Stimulated activated effector memory CD8-positive, alpha-beta T cell treated with anti-CD3 and anti-CD28 coated beads, Interleukin-12 subunit alpha, Interleukin-12 subunit beta, amount 100 ng/mL, for 72 hours (primary cell): ENCODE results near the gene DNAJB12.
A peak's percentile ranks its signal among the peaks of the same experiment; 100 is the strongest.
"Not testable (repeated sequence)": the region's sequence is repeated elsewhere in the genome, so short reads cannot be mapped to it uniquely, and the experiment has no call there.

Experiments
- ATAC-seq: fragments of 150-1000 bp; cut with Tn5 transposase; 2 replicates; pipeline ENCODE4 v1.10.0; 2021
- DNase-seq, 2 donors: peaks; one replicate each; pipeline ENCODE4 v3.0.0; 2021 to 2022; ENCODE audit warnings: low spot score in 2 of 2
- H3K27ac Mint-ChIP-seq: one replicate; pipeline ENCODE4 v1.8.0; 2022; ENCODE audit warnings: mild to moderate bottlenecking, mixed read lengths
- H3K36me3 Mint-ChIP-seq: one replicate; pipeline ENCODE4 v1.8.0; 2022; ENCODE audit warnings: mild to moderate bottlenecking, mixed read lengths
- H3K4me1 Mint-ChIP-seq: one replicate; pipeline ENCODE4 v1.8.0; 2022; ENCODE audit warnings: mixed read lengths
- H3K4me3 Mint-ChIP-seq: one replicate; pipeline ENCODE4 v1.8.0; 2022; ENCODE audit warnings: mild to moderate bottlenecking, mixed read lengths
- H3K9me3 Mint-ChIP-seq: one replicate; pipeline ENCODE4 v1.8.0; 2022; ENCODE audit warnings: mixed read lengths

DNAJB12 gene

DNA sequence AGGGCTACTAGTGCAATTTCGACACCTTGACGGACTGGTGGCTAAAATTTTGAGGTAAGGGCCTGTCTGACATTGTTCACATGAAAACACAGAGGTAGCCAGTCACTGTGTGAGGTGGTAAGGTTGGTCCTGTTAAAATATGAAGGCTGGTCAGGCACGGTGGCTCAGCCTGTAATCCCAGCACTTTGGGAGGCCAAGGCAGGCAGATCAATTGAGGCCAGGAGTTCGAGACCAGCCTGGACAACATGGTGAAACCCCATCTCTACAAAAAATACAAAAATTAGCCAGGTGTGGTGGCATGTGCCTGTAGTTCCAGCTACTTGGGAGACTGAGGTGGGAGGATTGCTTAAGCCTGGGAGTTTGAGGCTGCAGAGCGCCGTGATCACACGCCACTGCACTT, 47.0 kb downstream of the DNAJB12 start:
- H3K4me1 Mint-ChIP-seq: peaks cover 61% of the 10 kb centered on the region

DNA sequence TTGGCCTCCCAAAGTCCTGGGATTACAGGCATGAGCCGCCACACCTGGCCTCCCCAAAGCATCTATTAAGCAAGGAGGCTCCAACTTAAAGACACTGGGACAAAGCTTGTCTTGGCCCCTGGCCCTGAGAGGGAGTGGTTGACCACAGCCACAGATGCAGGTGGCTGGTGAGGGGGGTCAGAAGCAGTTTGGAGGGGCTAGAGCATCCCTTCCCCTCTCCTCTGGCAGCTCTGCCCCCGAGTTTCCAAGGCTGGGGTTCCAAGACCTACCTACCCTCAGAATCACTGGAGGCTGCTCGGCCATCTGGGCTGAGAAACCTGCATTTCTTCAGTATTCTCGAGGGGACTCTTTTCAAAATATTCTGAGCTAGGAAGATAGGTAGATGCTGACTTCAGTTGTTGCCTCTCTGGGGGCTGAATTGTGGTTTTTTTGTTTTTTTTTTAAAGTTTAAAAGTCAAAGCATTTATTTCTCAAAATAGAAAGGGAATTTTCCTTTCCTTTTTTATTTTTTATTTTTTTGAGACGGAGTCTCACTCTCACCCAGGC, 48.4 kb downstream of the DNAJB12 start:
- no peaks in the 10 kb centered on the region for H3K9me3 Mint-ChIP-seq
- no peak for ATAC-seq
- peaks cover 16% of the 10 kb centered on the region for H3K36me3 Mint-ChIP-seq
- peak overlapping the region; percentile 38 for H3K4me3 Mint-ChIP-seq
- peaks cover 57% of the 10 kb centered on the region for H3K4me1 Mint-ChIP-seq
- H3K27ac Mint-ChIP-seq: peak overlapping the region; percentile 90
- DNase-seq: no peak

More for the DNA sequence above, 47.0 kb downstream of the DNAJB12 start:
- Mint-ChIP-seq H3K36me3 (peaks cover 12% of the 10 kb centered on the region), H3K27ac (peak overlapping the region; percentile 90)
- not testable (repeated sequence) for ATAC-seq, H3K9me3 Mint-ChIP-seq, H3K4me3 Mint-ChIP-seq, DNase-seq

DNA sequence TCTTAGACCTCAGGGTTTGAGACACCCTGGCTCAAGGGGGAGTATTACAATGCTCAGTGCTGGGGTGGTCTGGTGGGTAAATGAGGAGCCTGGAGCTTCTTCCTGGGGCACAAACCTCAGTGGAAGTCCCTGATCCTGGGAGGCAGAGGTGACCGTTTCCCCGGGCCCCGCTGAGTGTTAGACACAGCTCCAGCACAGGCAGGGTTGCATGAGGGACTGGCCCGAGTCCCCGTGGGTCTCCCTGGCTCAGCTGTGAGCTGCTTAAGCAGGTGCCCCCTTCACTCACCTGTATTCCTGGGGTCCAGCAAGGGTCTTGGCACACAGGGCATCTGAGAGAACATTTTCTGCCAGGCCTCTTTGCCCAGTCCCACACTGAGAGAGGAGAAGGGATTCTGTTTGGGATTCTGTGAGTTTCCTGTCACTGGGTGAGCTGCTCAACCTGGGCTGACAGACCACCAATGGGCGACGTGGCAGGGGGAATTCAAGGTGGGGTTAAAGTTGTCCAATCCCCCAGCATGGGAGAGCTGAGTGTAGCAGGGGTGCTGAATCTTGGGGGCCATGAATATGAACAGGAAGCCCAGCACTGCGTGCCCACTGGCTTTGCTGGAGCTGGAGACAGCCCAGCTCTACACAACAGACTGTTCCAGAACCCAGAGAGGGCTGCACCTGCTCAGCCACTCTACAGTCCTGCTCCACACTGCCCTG, 51.1 kb downstream of the DNAJB12 start:
- DNase-seq: no peak
- Mint-ChIP-seq H3K9me3 (no peaks in the 10 kb centered on the region), H3K4me3 (peak overlapping the region; percentile 1), H3K27ac (peak overlapping the region; percentile 63), H3K36me3 (peaks cover 9% of the 10 kb centered on the region), H3K4me1 (peaks cover 44% of the 10 kb centered on the region)
- ATAC-seq: no peak

DNA sequence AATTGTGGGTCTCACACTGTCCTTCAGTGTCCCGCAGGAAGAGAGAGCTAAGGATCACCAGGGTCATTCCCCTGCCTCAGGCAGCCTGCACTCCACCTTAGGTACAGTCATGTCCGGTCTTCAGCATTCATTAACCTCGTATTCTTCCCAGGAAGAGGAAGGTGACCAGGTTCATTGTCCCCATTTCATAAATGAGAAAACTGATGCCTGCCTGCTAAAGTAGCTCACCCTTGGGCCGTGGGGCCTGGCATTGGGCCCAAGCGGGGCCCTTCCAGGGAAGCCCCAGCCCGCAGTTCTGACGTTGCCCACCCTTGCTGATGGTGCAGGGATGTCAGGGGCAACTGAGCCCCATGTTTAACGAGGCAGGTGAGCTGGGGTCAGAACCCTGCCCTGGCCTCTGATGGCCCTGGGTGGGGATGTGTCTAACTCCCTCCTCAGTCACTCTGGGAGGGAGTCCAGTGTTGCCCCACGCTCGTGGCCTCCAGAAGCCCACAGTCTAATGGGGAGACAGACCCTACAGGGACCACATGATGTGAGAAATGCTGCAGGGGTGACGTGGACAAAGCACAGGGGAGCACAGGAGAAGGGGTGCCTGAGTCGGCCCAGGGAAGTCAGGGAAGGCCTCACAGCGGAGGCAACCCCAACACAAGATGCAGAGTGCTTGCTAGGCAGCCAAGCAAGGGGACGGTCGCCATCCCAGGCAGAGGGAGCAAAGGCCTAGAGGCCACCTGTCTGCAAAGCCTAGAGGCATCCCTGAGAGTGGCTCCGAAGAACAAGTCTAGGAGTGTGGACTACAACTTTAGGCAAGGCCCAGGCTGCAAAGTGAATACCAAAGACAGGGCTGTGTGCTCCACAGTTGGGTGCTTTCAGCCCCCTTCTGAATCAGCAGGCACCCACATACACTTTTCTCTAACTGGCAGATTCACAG, 55.9 kb downstream of the DNAJB12 start:
- peaks cover 39% of the 10 kb centered on the region for H3K36me3 Mint-ChIP-seq
- no peak for ATAC-seq
- H3K4me3 Mint-ChIP-seq: peak overlapping the region; percentile 81
- H3K9me3 Mint-ChIP-seq: no peaks in the 10 kb centered on the region
- H3K4me1 Mint-ChIP-seq: peaks cover 58% of the 10 kb centered on the region
- H3K27ac Mint-ChIP-seq: peak overlapping the region; percentile 99
- DNase-seq: no peak

DNA sequence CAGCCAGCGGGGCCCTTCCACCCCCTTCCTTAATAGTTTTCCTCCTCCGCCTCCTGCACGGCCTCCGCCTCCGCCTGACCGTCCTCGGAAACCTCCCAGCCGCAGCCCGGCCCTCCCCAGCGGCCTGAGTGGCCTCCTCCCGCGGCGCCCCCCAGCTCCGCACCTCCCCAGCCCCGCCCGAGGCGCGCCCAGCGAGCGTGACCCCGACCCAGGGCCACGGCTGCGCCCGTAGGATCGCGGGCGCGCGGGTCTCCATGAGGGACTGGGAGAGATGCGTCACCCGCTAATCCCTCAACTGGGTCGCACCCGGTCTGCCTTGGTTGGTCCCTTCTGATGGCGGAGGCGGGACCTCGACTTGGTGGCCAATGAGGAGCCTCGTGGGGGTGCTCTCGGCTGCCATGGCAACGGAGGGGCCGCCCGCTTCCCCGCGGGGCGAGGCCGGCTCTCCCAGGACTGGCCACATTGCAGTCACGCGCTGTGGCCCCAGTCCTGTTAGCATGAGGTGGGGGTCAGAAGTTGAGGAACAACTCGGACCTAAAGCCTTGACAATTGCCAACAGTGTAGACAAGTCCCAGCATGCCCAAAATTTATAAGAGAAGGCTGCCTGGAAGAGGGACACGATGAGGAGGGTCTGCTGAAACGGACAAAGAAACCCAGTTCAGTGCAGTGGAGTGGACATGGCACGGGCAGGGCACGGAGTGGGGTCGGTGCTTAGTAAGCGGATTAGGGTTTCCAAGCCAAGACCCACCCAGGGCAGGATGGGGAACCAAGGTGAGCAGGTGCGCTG, 56.7 kb downstream of the DNAJB12 start:
- DNase-seq (peak; percentile 87 to 96), ATAC-seq (peak; percentile 83)
- Mint-ChIP-seq H3K4me3 (peak overlapping the region; percentile 81), H3K9me3 (no peaks in the 10 kb centered on the region), H3K4me1 (peaks cover 60% of the 10 kb centered on the region), H3K27ac (peak overlapping the region; percentile 99), H3K36me3 (peaks cover 39% of the 10 kb centered on the region)

DNA sequence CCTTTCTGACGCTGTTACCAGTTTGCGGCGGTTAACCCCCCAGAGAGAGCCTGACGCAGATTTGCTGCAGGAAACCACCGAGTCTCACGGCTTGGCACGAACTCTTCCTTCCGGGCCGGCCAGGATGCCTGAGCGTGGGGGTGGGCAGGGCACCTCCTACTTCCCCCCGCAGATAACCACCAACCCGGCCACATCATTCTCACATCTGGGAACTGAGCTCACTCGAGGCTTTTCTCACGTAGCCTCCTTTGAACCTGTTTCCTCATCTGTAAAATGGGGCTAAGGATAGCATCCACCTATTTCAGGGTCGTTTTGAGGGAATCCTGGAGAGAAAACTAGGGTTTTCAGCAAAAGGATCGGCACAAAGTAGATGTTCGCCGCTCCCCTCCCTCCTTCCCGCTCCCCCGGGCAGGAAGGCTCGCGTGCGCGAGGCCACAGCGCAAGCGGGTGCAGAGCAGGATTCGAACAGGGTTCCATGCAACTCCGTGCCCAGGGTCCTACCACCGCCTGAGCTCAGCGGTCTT, 57.4 kb downstream of the DNAJB12 start:
- no peaks in the 10 kb centered on the region for H3K9me3 Mint-ChIP-seq
- H3K4me1 Mint-ChIP-seq: peaks cover 66% of the 10 kb centered on the region
- peaks cover 40% of the 10 kb centered on the region for H3K36me3 Mint-ChIP-seq
- H3K27ac Mint-ChIP-seq: peak overlapping the region; percentile 99
- peak overlapping the region; percentile 81 for H3K4me3 Mint-ChIP-seq
- ATAC-seq (peak; percentile 75), DNase-seq (peak; percentile 90 to 98)

DNA sequence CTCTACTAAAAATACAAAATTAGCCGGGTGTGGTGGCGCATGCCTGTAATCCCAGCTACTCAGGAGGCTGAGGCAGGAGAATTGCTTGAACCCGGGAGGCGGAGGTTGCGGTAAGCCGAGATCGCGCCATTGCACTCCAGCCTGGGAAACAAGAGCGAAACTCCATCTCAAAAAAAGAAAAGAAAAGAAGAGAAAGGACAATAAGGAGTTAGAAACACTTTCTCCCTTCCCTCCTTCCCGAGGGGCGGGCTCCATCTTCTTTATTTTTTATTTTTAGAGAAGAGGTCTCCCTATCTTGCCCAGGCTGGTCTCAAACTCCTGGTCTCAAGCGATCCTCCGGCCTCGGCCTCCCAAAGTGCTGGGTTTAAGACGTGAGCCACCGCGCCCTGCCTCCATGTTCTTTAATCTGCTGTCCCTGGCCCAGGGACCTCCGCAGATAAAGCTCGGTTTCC, 57.9 kb downstream of the DNAJB12 start:
- peak overlapping the region; percentile 99 for H3K27ac Mint-ChIP-seq
- H3K36me3 Mint-ChIP-seq: peaks cover 45% of the 10 kb centered on the region
- H3K4me1 Mint-ChIP-seq: peaks cover 71% of the 10 kb centered on the region
- H3K9me3 Mint-ChIP-seq, ATAC-seq, DNase-seq: not testable (repeated sequence)
- peak overlapping the region; percentile 81 for H3K4me3 Mint-ChIP-seq

DNA sequence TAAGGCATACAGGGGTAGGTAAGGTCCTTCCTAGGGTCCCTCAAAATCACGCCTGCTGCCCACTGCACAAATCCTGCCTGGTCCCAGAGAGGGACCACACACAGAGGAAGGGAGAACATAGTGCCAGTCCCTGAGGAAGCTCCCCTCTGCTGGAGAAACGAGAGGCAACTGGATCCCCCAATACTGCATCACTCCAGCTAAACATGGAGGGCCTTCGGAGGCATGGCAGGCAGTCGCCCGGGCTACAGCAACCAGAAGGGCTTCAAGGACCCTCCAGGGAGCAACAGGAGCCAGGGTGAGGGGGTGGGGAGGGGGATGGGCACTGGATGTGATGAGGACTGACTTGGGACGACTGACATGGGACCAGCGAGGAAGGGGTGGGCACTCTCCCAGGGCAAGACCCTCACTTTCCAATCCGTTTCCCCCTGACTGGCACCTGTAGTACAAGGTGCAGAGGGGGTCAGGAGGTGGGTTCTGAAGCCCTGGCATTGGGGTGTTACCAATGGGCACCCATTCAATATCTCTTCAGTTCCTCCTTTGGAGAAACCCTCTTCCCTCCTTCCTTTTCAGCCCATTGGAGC, 59.3 kb downstream of the DNAJB12 start:
- no peak for DNase-seq
- Mint-ChIP-seq H3K9me3 (no peaks in the 10 kb centered on the region), H3K4me1 (peaks cover 79% of the 10 kb centered on the region), H3K4me3 (peak overlapping the region; percentile 81), H3K36me3 (peaks cover 41% of the 10 kb centered on the region), H3K27ac (peak overlapping the region; percentile 99)
- ATAC-seq: no peak

DNA sequence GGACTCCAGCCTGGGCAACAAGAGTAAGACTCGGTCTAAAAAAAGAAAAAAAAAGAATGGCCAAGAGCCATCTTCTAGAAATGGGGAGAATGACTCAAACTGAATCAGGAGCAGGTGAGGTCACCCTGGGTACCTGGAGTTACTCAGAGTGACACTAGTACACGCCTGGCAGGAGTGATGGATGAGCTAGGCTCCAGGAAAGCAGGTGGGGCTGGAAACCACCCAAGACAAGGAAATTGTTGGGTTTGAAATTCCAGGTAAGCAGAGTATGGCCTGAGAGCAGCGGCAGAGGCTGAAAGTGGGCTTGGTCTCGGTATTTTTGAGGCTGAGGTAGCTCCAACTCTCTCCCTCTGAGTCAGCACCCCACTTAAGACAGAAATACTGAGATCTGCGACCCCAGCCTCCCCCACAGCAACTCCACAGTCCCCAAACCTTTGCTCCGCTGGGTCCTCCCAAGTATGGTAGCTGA, 62.5 kb downstream of the DNAJB12 start:
- H3K9me3 Mint-ChIP-seq: no peaks in the 10 kb centered on the region
- ATAC-seq: peak; percentile 70
- peak overlapping the region; percentile 81 for H3K4me3 Mint-ChIP-seq
- peaks cover 28% of the 10 kb centered on the region for H3K36me3 Mint-ChIP-seq
- H3K4me1 Mint-ChIP-seq: peaks cover 67% of the 10 kb centered on the region
- peak overlapping the region; percentile 99 for H3K27ac Mint-ChIP-seq
- DNase-seq: peak in 1 of 2 donors; percentile 80

DNA sequence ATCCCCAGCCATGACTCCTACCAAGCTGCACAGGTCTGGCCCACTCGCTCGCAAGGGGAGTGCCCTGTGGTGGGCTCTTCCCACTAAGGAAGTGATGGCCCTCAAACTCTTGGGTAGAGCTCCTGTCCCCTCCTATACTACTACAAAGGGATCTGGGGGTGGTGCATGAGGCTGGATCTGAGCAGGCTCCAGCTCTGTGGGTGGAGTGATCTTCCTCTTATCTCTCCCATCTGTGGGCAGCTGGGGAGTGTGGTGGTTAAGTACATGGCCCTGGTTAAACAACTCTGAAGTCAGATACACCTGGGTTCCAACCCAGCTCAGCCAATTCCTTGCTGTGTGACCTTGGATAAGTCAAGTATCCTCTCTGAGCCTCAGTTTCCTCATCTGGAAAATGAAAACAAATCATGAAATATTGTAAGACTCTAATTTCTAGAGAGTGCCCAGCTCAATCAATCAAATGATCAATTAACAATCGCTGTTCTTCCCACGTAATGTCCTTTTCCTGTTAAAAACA, 63.6 kb downstream of the DNAJB12 start:
- H3K36me3 Mint-ChIP-seq: peaks cover 16% of the 10 kb centered on the region
- no peaks in the 10 kb centered on the region for H3K9me3 Mint-ChIP-seq
- peaks cover 71% of the 10 kb centered on the region for H3K4me1 Mint-ChIP-seq
- DNase-seq: no peak
- no peak for ATAC-seq
- H3K4me3 Mint-ChIP-seq: peak overlapping the region; percentile 81
- peak overlapping the region; percentile 99 for H3K27ac Mint-ChIP-seq

DNA sequence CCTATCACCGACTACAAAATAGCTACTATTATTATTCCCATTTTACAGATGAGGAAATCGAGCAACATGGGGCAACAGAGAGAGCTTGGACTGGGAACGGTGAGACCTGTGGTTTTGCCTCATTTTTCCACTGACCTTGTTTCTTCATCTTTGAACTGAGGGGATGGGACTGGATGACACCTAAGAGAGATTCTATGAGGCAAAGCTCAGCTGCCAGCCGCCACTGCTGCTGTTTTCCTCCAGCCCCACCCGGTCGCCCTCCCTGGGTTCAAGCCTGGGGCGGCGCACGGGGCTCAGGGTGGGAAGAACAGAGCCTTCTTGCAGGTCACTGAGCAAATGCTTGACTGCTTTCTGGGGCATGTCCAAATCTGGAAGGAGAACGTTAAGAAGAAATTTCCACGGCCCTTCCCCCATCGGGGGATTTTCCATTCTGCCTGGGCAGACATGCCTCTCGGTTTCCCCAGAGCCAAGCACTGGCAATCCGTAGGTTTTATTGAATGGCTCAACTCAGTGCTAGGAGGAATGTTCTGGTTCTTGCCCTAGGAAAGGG, 68.7 kb downstream of the DNAJB12 start:
- no peak overlapping the region for H3K4me3 Mint-ChIP-seq
- DNase-seq (no peak), ATAC-seq (no peak)
- H3K4me1 Mint-ChIP-seq: peaks cover 39% of the 10 kb centered on the region
- H3K9me3 Mint-ChIP-seq: no peaks in the 10 kb centered on the region
- H3K27ac Mint-ChIP-seq: peak overlapping the region; percentile 0
- no peaks in the 10 kb centered on the region for H3K36me3 Mint-ChIP-seq

DNA sequence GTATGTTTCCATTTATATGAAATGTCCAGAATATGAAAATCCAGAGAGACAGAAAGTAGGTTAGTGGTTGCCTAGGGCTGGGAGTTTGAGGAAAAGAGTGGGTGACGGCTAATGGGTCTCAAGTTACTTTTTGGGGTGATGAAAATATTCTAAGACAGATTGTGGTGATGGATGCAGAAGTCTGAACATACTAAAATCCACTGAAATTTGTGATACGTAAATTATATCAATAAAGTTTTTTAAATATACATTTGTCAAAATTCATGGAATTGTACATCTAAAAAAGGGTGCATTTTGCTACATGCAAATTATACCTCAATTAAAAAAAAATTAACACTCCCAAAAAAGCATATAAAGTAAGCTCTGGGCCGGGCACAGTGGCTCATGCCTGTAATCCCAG, 71.6 kb downstream of the DNAJB12 start:
- H3K9me3 Mint-ChIP-seq: no peaks in the 10 kb centered on the region
- H3K4me3 Mint-ChIP-seq: no peak overlapping the region
- H3K36me3 Mint-ChIP-seq: no peaks in the 10 kb centered on the region
- no peak for DNase-seq
- H3K4me1 Mint-ChIP-seq: peaks cover 44% of the 10 kb centered on the region
- no peak for ATAC-seq
- H3K27ac Mint-ChIP-seq: no peak overlapping the region
